ENCODE measurements around the gene BBIP1. TPM values are rescaled to one million over a fixed set of nuclear protein-coding genes. Genes with fewer than 3 reads are reported as not detected.

Gene BBIP1
- total and polyA plus RNA-seq, 9 of the 15 experiments (the other 6 are each of a cell fraction or from before 2014, with no cell fraction given) = 5.2 to 31.0 (median 19.4) TPM

GRCh38 chr10:110893559-110894179 lies 25.3 kb downstream of the BBIP1 start:
- Histone ChIP-seq H3K79me2 (ENCODE audit: control insufficient read depth, insufficient read depth, low read length) (no peaks in the 10 kb centered on the region), H3K4me3 (no peak overlapping the region), H3K36me3 (ENCODE audit: control insufficient read depth, insufficient read depth, low read length) (peaks cover 24% of the 10 kb centered on the region; the same call in 2 of the 3 replicates), H3K4me2 (ENCODE audit: insufficient read depth, low read length) (no peak overlapping the region), H3K4me1 (replicated peaks in 1 of 2; ENCODE audit: control insufficient read depth in 2 of 2, insufficient read depth in 2 of 2, low read length in 2 of 2) (no peaks in the 10 kb centered on the region), H2AFZ (ENCODE audit: low read depth, low read length) (no peak overlapping the region), H3K9ac (ENCODE audit: insufficient read depth in 1 of 2, low read depth in 2 of 2, low read length in 2 of 2) (no peak overlapping the region), H3K27ac (ENCODE audit: extremely low read depth, low read depth, low read length) (no peak overlapping the region), H3K9me1 (ENCODE audit: control insufficient read depth, insufficient read depth, low read length) (no peaks in the 10 kb centered on the region), H4K20me1 (replicated peaks; ENCODE audit: control insufficient read depth, insufficient read depth, low read length) (no peaks in the 10 kb centered on the region), H3K27me3 (ENCODE audit: control insufficient read depth in 2 of 2, insufficient read depth in 2 of 2, low read length in 2 of 2) (no peaks in the 10 kb centered on the region), H3K9me3 (replicated peaks; ENCODE audit: control insufficient read depth, insufficient read depth, low read depth, low read length) (no peaks in the 10 kb centered on the region)
- FAIRE-seq = peak; percentile 26
- intact Hi-C loops (cut with micrococcal nuclease) = loop anchor here (2.0 to 5.0 kb wide), 3 partner anchors 71 to 147 kb away; no protein-coding TSS in a partner anchor
- POLR2A ChIA-PET = interaction anchor here (1.1 to 1.6 kb wide), 3 partner anchors 9 to 75 kb away, joined by 3 to 5 read pairs (median 3); no protein-coding TSS in a partner anchor
- BruUV-seq (replicated peaks) = no TSS peak
- TF ChIP-seq RAD21 (CRISPR knock-in tag; conservative IDR thresholded peaks at IDR 0.05 in 1 of 2, IDR thresholded peaks at IDR 0.05 in 1 of 2) (peak; percentile 51 to 65), MAFF (IDR thresholded peaks at IDR 0.05; ENCODE audit: low read length) (no peak), REST (IDR thresholded peaks at IDR 0.05; ENCODE audit: borderline replicate concordance) (peak; percentile 54; the same call in 1 of the 2 replicates), REST (CRISPR knock-in tag; IDR thresholded peaks at IDR 0.05; ENCODE audit: low read depth) (no peak), SMC3 (conservative IDR thresholded peaks at IDR 0.05; ENCODE audit: insufficient read depth, low read depth, low read length) (0 out of 2 replicates have a peak, but pooled peaks have one; percentile 7), CTCF (IDR thresholded peaks at IDR 0.05 in 2 of 3, conservative IDR thresholded peaks at IDR 0.05 in 1 of 3; ENCODE audit: insufficient read depth in 2 of 3, low read depth in 1 of 3, low read length in 3 of 3) (peak; percentile 30 to 49 (median 43); a peak in 4 of 6 replicates)
- in situ Hi-C loops (cut with MboI) = loop anchor here (10.0 to 25.0 kb wide), 2 partner anchors 89 to 281 kb away; no protein-coding TSS in a partner anchor
- CTCF ChIA-PET (ENCODE audit: low intra/inter-chr PET ratio) = interaction anchor here (0.7 to 1.3 kb wide), 2 partner anchors 91 to 102 kb away, joined by 3 to 4 read pairs; no protein-coding TSS in a partner anchor
- DNase-seq (ENCODE audit: extremely low read depth in 1 of 4, low spot score in 3 of 4) = peak in 2 of 4 experiments; percentile 30 to 37
- ATAC-seq = peak; percentile 82
- WGBS (ENCODE audit: insufficient coverage, low coverage, missing lambda C conversion rate) = 20% methylated on average over 4 of the region's 4 CpGs

Measured in K562 (cell line).